ENCODE data around the gene MARCKSL1. TPM values are rescaled to one million over a fixed set of nuclear protein-coding genes. Genes with fewer than 3 reads are reported as not detected.
"Not testable (repeated sequence)": the region's sequence is repeated elsewhere in the genome, so short reads cannot be mapped to it uniquely, and the experiment has no call there.

Gene MARCKSL1
- total RNA-seq, 1 donor from 2014 or later, result 147 TPM

DNA sequence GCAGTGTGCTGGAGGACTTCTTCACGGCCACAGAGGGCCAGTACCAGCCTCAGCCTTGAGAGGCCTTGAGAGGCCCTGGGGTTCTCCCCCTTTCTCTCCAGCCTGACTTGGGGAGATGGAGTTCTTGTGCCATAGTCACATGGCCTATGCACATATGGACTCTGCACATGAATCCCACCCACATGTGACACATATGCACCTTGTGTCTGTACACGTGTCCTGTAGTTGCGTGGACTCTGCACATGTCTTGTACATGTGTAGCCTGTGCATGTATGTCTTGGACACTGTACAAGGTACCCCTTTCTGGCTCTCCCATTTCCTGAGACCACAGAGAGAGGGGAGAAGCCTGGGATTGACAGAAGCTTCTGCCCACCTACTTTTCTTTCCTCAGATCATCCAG, 50.4 kb downstream of the MARCKSL1 start:
- DNase-seq, result no peak

DNA sequence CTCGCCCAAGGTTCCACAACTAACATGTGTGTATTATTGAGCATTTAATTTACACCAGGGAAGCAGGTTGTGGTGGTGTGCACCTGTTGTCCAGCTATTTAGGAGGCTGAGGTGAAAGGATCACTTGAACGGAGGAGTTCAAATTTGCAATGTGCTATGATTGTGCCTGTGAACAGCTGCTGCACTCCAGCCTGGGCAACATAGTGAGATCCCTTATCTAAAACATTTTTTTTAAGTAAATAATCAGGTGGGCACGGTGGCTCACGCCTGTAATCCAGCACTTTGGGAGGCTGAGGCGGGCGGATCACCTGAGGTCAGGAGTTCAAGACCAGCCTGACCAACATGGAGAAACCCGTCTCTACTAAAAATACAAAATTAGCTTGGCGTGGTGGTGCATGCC, 51.3 kb downstream of the MARCKSL1 start:
- DNase-seq, result not testable (repeated sequence)

Other genes starting within 250 kb of the MARCKSL1 start
- gene KPNA6, start 228.2 kb downstream of the MARCKSL1 start, total RNA-seq, result 34.4 and 50.3 TPM in 2 replicates
- 83.7 and 93.6 TPM in 2 replicates for gene TXLNA, start 156.6 kb downstream of the MARCKSL1 start, total RNA-seq
- gene CCDC28B, start 135.6 kb downstream of the MARCKSL1 start, total RNA-seq, result 10.8 and 16.8 TPM in 2 replicates
- 1.0 and 1.2 TPM in 2 replicates for gene IQCC, start 130.6 kb downstream of the MARCKSL1 start, total RNA-seq
- not detected in 2 replicates for gene DCDC2B, start 127.1 kb downstream of the MARCKSL1 start, total RNA-seq
- 9.2 and 12.3 TPM in 2 replicates for gene TMEM234, start 113.9 kb downstream of the MARCKSL1 start, total RNA-seq
- gene EIF3I, start 113.8 kb downstream of the MARCKSL1 start, total RNA-seq, result 339 and 353 TPM in 2 replicates
- 2.4 and 30.8 TPM in 2 replicates for gene FAM167B, start 89.0 kb downstream of the MARCKSL1 start, total RNA-seq
- 0.09 and 0.17 TPM in 2 replicates for gene LCK, start 85.0 kb downstream of the MARCKSL1 start, total RNA-seq
- gene HDAC1, start 44.1 kb downstream of the MARCKSL1 start, total RNA-seq, result 176 and 202 TPM in 2 replicates
- 0.88 and 2.0 TPM in 2 replicates for gene FAM229A, start 26.3 kb upstream of the MARCKSL1 start, total RNA-seq
- 0.14 TPM in 1 of 2 replicates, not detected in the other for gene TSSK3, start 26.3 kb upstream of the MARCKSL1 start, total RNA-seq
- 61.5 and 75.7 TPM in 2 replicates for gene BSDC1, start 58.2 kb upstream of the MARCKSL1 start, total RNA-seq
- gene ZBTB8B, start 128.8 kb upstream of the MARCKSL1 start, total RNA-seq, result under 0.01 TPM in 2 replicates
- gene ZBTB8A, start 203.2 kb upstream of the MARCKSL1 start, total RNA-seq, result 11.3 and 12.6 TPM in 2 replicates

Data from dermis blood vessel endothelial cell (primary cell).